GM12878 (cell line): ENCODE data around the gene NT5M. TPM values are rescaled to one million over a fixed set of nuclear protein-coding genes. Genes with fewer than 3 reads are reported as not detected.

Source experiments
- ATAC-seq: fragments of 200-7000 bp; cut with Tn5 transposase; 3 replicates; pipeline ENCODE4 v1.9.1; 2020; ENCODE audit warnings: mild to moderate bottlenecking, moderate library complexity
- BruUV-seq: library from RNA; stranded (reverse); fragments of 400-500 nt; replicated peaks from 2 replicates; lab custom pipeline; 2021; lab: Mats Ljungman, UMichigan
- CTCF ChIA-PET: fragments of 300-600 bp; sonication (Branson Sonifier 250); formaldehyde crosslinking; extraction: SDS; loops from one replicate; lab custom pipeline; 2021; ENCODE audit warnings: inconsistent platforms; lab: Yijun Ruan, JAX
- POLR2A ChIA-PET: fragments of 350-600 bp; formaldehyde crosslinking; extraction: SDS; loops from one replicate; lab custom pipeline; 2021; ENCODE audit warnings: inconsistent platforms; lab: Charles Lee
- RAD21 ChIA-PET: fragments of 300-600 bp; sonication (Branson Sonifier 250); formaldehyde crosslinking; loops from one replicate; lab custom pipeline; 2023; ENCODE audit warnings: antibody characterized with exemption; ENCODE audit not compliant: unreplicated experiment; lab: Charles Lee
- SMC1A ChIA-PET: fragments of 300-600 bp; sonication (Branson Sonifier 250); formaldehyde crosslinking; loops from one replicate; lab custom pipeline; 2023; ENCODE audit not compliant: unreplicated experiment, uncharacterized antibody; lab: Charles Lee
- DNase-seq: peaks from one replicate; pipeline ENCODE4 v3.0.0-alpha.2; 2011; ENCODE audit warnings: low read depth, low spot score
- FAIRE-seq: peaks from 3 replicates; lab custom pipeline; 2011; peaks lifted over from hg19 to GRCh38; lab: Jason Lieb, UNC
- H2AFZ ChIP-seq: 2 replicates; pipeline ENCODE4 v1.6.0; 2011; ENCODE audit warnings: low read depth, low read length, control low read depth; ENCODE audit not compliant: control insufficient read depth
- H3K27ac ChIP-seq: 2 replicates; pipeline ENCODE4 v1.5.1; 2011; ENCODE audit warnings: control low read depth; ENCODE audit not compliant: control insufficient read depth, insufficient read depth
- H3K27me3 ChIP-seq, 2 experiments: replicated peaks in 1 of 2; 2 replicates each; pipeline versions ENCODE4 v1.6.0 to v1.6.1; 2011; ENCODE audit warnings: low read length in 1 of 2; ENCODE audit not compliant: control insufficient read depth in 2 of 2, insufficient read depth in 2 of 2
- H3K36me3 ChIP-seq, 2 experiments: 2 replicates each; pipeline ENCODE4 v1.5.1; 2011; ENCODE audit warnings: low read length in 1 of 2; ENCODE audit not compliant: control insufficient read depth in 2 of 2, insufficient read depth in 2 of 2
- H3K4me1 ChIP-seq: 2 replicates; pipeline ENCODE4 v1.6.1; 2011; ENCODE audit warnings: mild to moderate bottlenecking, low read length, moderate library complexity, mixed read lengths; ENCODE audit not compliant: control insufficient read depth, insufficient read depth
- H3K4me2 ChIP-seq: 2 replicates; pipeline ENCODE4 v1.6.0; 2011; ENCODE audit warnings: control low read depth; ENCODE audit not compliant: control insufficient read depth, insufficient read depth
- H3K4me3 ChIP-seq: fragments of 200-600 bp; sonication (generic); 2 replicates; pipeline ENCODE4 v1.5.1; 2016
- H3K79me2 ChIP-seq: 2 replicates; pipeline ENCODE4 v1.6.0; 2011; ENCODE audit warnings: low read length; ENCODE audit not compliant: control insufficient read depth, insufficient read depth
- H3K9ac ChIP-seq: 2 replicates; pipeline ENCODE4 v1.8.0; 2011; ENCODE audit warnings: low read length, control low read depth, mixed read lengths; ENCODE audit not compliant: control insufficient read depth, insufficient read depth
- H3K9me3 ChIP-seq: replicated peaks from 3 replicates; pipeline ENCODE4 v1.5.1; 2011; ENCODE audit warnings: mild to moderate bottlenecking, low read length; ENCODE audit not compliant: control insufficient read depth, insufficient read depth
- H4K20me1 ChIP-seq: 2 replicates; pipeline ENCODE4 v1.6.0; 2011; ENCODE audit not compliant: control insufficient read depth, insufficient read depth
- BACH1 ChIP-seq: fragments of 450-650 bp; IDR thresholded peaks from 2 replicates; pipeline ENCODE4 v1.6.1; 2017; ENCODE audit warnings: mild to moderate bottlenecking, borderline replicate concordance
- EED ChIP-seq: sonication (generic); IDR thresholded peaks from 2 replicates; pipeline ENCODE4 v1.6.1; 2016; ENCODE audit warnings: antibody characterized with exemption, low read depth
- EGR1 ChIP-seq, 2 experiments: IDR thresholded peaks; 1 replicate in 1 of 2; 2 replicates in 1 of 2; pipeline ENCODE4 v1.6.1; 2011 to 2012; ENCODE audit warnings: low read depth in 2 of 2, low read length in 2 of 2, borderline replicate concordance in 1 of 2, mild to moderate bottlenecking in 1 of 2, moderate library complexity in 1 of 2
- ESRRA ChIP-seq: IDR thresholded peaks from 2 replicates; pipeline ENCODE4 v1.6.1; 2012; ENCODE audit warnings: mild to moderate bottlenecking, low read length, improper control_type of control experiment
- IKZF2 ChIP-seq, 2 experiments: fragments of 450-650 bp; IDR thresholded peaks; 2 replicates each; pipeline ENCODE4 v1.6.1; 2017; ENCODE audit warnings: mild to moderate bottlenecking in 2 of 2, moderate library complexity in 2 of 2
- MYB ChIP-seq: fragments of 150-350 bp; IDR thresholded peaks from 2 replicates; pipeline ENCODE4 v1.6.1; 2014; ENCODE audit warnings: mild to moderate bottlenecking, low read depth, low read length, borderline replicate concordance
- MYC ChIP-seq: IDR thresholded peaks from 2 replicates; pipeline ENCODE4 v1.6.1; 2011; ENCODE audit warnings: mild to moderate bottlenecking, low read length, moderate library complexity, inconsistent platforms; ENCODE audit not compliant: insufficient read depth, insufficient replicate concordance, insufficient read length, severe bottlenecking
- NFYA ChIP-seq: IDR thresholded peaks from 2 replicates; pipeline ENCODE4 v1.6.1; 2011; ENCODE audit warnings: low read depth, mild to moderate bottlenecking, low read length, improper control_type of control experiment, borderline replicate concordance
- SMAD5 ChIP-seq: IDR thresholded peaks from 2 replicates; pipeline ENCODE4 v1.6.1; 2016; ENCODE audit warnings: antibody characterized with exemption, low read depth
- STAT1 ChIP-seq: fragments of 450-650 bp; conservative IDR thresholded peaks from 2 replicates; pipeline ENCODE4 v1.6.1; 2014; ENCODE audit warnings: antibody characterized with exemption, mild to moderate bottlenecking
- WGBS: methylation state at CpG from one replicate; pipeline ENCODE4 v1.1.6; 2016; ENCODE audit warnings: low lambda C conversion rate; ENCODE audit not compliant: insufficient replicate concordance, insufficient coverage; ENCODE audit errors: missing lambda C conversion rate; 5-methylcytosine and 5-hydroxymethylcytosine counted together
- in situ Hi-C: fragments of 300-500 bp; cut with MboI; formaldehyde crosslinking; loops from 9 replicates; pipeline ENCODE4 v1.14.3; 2018; ENCODE audit warnings: mixed read lengths
- intact Hi-C: fragments of 100-400 bp; cut with micrococcal nuclease; formaldehyde crosslinking; loops from one replicate; pipeline ENCODE4 v1.14.2; 2022; ENCODE audit not compliant: unreplicated experiment
- polyA plus RNA-seq, 11 experiments: library from polyadenylated mRNA; depleted of rRNA in 4 of 11; unstranded in 6 of 11; stranded (reverse) in 5 of 11; fragments of >200 nt; fragmentation: Nextera tagmentation in 4 of 11; fragmentation: Illumina TruSeq in 1 of 11; extraction: Ambion mirVana in 4 of 11; extraction: Trizol in 1 of 11; gene quantifications; 1 replicate in 1 of 11; 2 replicates in 10 of 11; pipeline versions ENCODE4 v1.2.1 to v1.2.3, GENCODE V29; 2011 to 2016; ENCODE audit warnings: inconsistent platforms in 2 of 11, missing spikeins in 2 of 11, low read depth in 1 of 11
- total RNA-seq, 4 experiments: library from RNA; depleted of rRNA in 3 of 4; stranded (reverse); fragments of >200 nt in 3 of 4; fragmentation: Illumina TruSeq in 1 of 4; extraction: Trizol in 1 of 4; gene quantifications; 2 replicates each; pipeline versions ENCODE4 v1.2.1 to v1.2.3, GENCODE V29; 2013 to 2021
- TF ChIP-seq, protein P1 (sequence below), 3 experiments: IDR thresholded peaks in 2 of 3; conservative IDR thresholded peaks in 1 of 3; 2 replicates each; pipeline ENCODE4 v1.5.1; 2011; ENCODE audit warnings: low read depth in 3 of 3, low read length in 3 of 3, mild to moderate bottlenecking in 3 of 3, control low read depth in 2 of 3, moderate library complexity in 2 of 3, inconsistent platforms in 1 of 3, mixed read lengths in 1 of 3; ENCODE audit not compliant: control insufficient read depth in 2 of 3, insufficient read depth in 1 of 3; ENCODE audit errors: extremely low read depth in 1 of 3
- TF ChIP-seq, protein P2 (sequence below): fragments of 450-650 bp; IDR thresholded peaks from 2 replicates; pipeline ENCODE4 v1.6.1; 2017; ENCODE audit warnings: mild to moderate bottlenecking, low read depth, inconsistent platforms; ENCODE audit not compliant: poor library complexity, severe bottlenecking
- TF ChIP-seq, protein P3 (sequence below): IDR thresholded peaks from 2 replicates; pipeline ENCODE4 v1.6.1; 2012; ENCODE audit warnings: low read length, inconsistent platforms
- TF ChIP-seq, protein P4 (sequence below): fragments of 450-650 bp; IDR thresholded peaks from 2 replicates; pipeline ENCODE4 v1.6.1; 2016; ENCODE audit warnings: mild to moderate bottlenecking

The NT5M gene
- total and polyA plus RNA-seq, 10 of the 15 experiments (the other 5 are each of a cell fraction or from before 2014, with no cell fraction given), result 0.18 to 14.1 (median 2.9) TPM

DNA sequence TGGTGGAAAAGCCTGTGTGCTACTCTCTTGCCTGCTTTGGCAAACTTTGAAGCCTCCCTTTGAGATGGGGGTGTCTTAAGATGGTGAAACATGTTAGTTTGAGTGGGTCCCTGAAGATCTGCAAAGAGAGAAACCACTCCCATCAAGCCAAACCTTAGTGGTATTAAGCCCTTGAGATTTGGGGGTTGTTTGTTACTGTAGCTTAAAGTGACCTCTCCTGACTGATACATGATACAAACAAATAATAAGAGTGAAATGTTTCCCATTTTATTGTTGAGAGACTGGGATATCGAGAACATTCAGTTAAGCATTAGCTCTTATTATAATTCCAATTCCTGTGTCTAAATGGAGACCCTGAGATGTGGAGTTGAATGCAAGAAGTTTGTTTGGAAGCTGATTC, 63.1 kb downstream of the NT5M start:
- ChIA-PET RAD21 (no interaction called here), CTCF (interaction anchor here (1.1 to 1.9 kb wide), 3 partner anchors 12 to 276 kb away, joined by 3 to 6 read pairs (median 4); no protein-coding TSS in a partner anchor), POLR2A (no interaction called here), SMC1A (interaction anchor here (1.0 to 1.3 kb wide), 4 partner anchors 13 to 275 kb away, joined by 3 to 4 read pairs (median 3); no protein-coding TSS in a partner anchor)
- H4K20me1 ChIP-seq, result no peaks in the 10 kb centered on the region
- TF ChIP-seq BACH1, result no peak
- no peak for TF ChIP-seq SMAD5
- TF ChIP-seq STAT1, result no peak
- TF ChIP-seq, protein P1, sequence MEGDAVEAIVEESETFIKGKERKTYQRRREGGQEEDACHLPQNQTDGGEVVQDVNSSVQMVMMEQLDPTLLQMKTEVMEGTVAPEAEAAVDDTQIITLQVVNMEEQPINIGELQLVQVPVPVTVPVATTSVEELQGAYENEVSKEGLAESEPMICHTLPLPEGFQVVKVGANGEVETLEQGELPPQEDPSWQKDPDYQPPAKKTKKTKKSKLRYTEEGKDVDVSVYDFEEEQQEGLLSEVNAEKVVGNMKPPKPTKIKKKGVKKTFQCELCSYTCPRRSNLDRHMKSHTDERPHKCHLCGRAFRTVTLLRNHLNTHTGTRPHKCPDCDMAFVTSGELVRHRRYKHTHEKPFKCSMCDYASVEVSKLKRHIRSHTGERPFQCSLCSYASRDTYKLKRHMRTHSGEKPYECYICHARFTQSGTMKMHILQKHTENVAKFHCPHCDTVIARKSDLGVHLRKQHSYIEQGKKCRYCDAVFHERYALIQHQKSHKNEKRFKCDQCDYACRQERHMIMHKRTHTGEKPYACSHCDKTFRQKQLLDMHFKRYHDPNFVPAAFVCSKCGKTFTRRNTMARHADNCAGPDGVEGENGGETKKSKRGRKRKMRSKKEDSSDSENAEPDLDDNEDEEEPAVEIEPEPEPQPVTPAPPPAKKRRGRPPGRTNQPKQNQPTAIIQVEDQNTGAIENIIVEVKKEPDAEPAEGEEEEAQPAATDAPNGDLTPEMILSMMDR (IDR thresholded peaks at IDR 0.05 in 2 of 3, conservative IDR thresholded peaks at IDR 0.05 in 1 of 3; ENCODE audit: control insufficient read depth in 2 of 3, extremely low read depth in 1 of 3, insufficient read depth in 1 of 3, low read depth in 3 of 3, low read length in 3 of 3), result no peak
- no peak for TF ChIP-seq MYB
- TF ChIP-seq EED, result no peak
- no peak for TF ChIP-seq EGR1 (IDR thresholded peaks at IDR 0.05; ENCODE audit: borderline replicate concordance in 1 of 2, low read depth in 2 of 2, low read length in 2 of 2)
- no peak for TF ChIP-seq NFYA
- TF ChIP-seq, protein P2, sequence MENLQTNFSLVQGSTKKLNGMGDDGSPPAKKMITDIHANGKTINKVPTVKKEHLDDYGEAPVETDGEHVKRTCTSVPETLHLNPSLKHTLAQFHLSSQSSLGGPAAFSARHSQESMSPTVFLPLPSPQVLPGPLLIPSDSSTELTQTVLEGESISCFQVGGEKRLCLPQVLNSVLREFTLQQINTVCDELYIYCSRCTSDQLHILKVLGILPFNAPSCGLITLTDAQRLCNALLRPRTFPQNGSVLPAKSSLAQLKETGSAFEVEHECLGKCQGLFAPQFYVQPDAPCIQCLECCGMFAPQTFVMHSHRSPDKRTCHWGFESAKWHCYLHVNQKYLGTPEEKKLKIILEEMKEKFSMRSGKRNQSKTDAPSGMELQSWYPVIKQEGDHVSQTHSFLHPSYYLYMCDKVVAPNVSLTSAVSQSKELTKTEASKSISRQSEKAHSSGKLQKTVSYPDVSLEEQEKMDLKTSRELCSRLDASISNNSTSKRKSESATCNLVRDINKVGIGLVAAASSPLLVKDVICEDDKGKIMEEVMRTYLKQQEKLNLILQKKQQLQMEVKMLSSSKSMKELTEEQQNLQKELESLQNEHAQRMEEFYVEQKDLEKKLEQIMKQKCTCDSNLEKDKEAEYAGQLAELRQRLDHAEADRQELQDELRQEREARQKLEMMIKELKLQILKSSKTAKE, result no peak
- TF ChIP-seq, protein P3, sequence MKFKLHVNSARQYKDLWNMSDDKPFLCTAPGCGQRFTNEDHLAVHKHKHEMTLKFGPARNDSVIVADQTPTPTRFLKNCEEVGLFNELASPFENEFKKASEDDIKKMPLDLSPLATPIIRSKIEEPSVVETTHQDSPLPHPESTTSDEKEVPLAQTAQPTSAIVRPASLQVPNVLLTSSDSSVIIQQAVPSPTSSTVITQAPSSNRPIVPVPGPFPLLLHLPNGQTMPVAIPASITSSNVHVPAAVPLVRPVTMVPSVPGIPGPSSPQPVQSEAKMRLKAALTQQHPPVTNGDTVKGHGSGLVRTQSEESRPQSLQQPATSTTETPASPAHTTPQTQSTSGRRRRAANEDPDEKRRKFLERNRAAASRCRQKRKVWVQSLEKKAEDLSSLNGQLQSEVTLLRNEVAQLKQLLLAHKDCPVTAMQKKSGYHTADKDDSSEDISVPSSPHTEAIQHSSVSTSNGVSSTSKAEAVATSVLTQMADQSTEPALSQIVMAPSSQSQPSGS, result no peak
- no peak for TF ChIP-seq MYC
- TF ChIP-seq, protein P4, sequence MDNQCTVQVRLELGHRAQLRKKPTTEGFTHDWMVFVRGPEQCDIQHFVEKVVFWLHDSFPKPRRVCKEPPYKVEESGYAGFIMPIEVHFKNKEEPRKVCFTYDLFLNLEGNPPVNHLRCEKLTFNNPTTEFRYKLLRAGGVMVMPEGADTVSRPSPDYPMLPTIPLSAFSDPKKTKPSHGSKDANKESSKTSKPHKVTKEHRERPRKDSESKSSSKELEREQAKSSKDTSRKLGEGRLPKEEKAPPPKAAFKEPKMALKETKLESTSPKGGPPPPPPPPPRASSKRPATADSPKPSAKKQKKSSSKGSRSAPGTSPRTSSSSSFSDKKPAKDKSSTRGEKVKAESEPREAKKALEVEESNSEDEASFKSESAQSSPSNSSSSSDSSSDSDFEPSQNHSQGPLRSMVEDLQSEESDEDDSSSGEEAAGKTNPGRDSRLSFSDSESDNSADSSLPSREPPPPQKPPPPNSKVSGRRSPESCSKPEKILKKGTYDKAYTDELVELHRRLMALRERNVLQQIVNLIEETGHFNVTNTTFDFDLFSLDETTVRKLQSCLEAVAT, result no peak
- no peak for TF ChIP-seq IKZF2 (IDR thresholded peaks at IDR 0.05)
- no peak for TF ChIP-seq ESRRA
- H3K9ac ChIP-seq, result no peak overlapping the region
- H2AFZ ChIP-seq, result no peak overlapping the region
- no peak for FAIRE-seq
- no peak overlapping the region for H3K27ac ChIP-seq
- intact Hi-C loops (no loop called here), in situ Hi-C loops (no loop called here)
- H3K36me3 ChIP-seq, result no peaks in the 10 kb centered on the region
- H3K79me2 ChIP-seq, result no peaks in the 10 kb centered on the region
- DNase-seq, result no peak
- H3K4me3 ChIP-seq, result no peak overlapping the region
- no peaks in the 10 kb centered on the region for H3K9me3 ChIP-seq
- no peak for ATAC-seq
- peaks cover 0 to 2% of the 10 kb centered on the region in 2 experiments; a peak in 3 of 4 replicates for H3K27me3 ChIP-seq
- no peak overlapping the region for H3K4me2 ChIP-seq
- no peaks in the 10 kb centered on the region; the same call in 1 of the 2 replicates for H3K4me1 ChIP-seq
- 73% methylated on average over 1 of the region's 1 CpG for WGBS
- BruUV-seq, result no TSS peak
